HepG2 (cell line): Measurements from ENCODE around the gene GPR179. TPM values are rescaled to one million over a fixed set of nuclear protein-coding genes. Genes with fewer than 3 reads are reported as not detected.

Source experiments
- ATF5 ChIP-seq: sonication (generic); formaldehyde crosslinking; IDR thresholded peaks from 2 replicates; pipeline ENCODE4 v1.4.0; 2020; ENCODE audit warnings: mild to moderate bottlenecking, low read depth, missing genetic modification reagents
- DMTF1 ChIP-seq: sonication (generic); formaldehyde crosslinking; IDR thresholded peaks from 2 replicates; pipeline ENCODE4 v1.4.0; 2020; ENCODE audit warnings: mild to moderate bottlenecking, missing genetic modification reagents
- FOXA3 ChIP-seq: IDR thresholded peaks from 2 replicates; pipeline ENCODE4 v1.6.1; 2016; ENCODE audit warnings: missing genetic modification reagents, missing compliant biosample characterization
- HNRNPH1 ChIP-seq: fragments of 200-400 bp; formaldehyde crosslinking; optimal IDR thresholded peaks from 2 replicates; pipeline ENCODE3; 2017; ENCODE audit warnings: mild to moderate bottlenecking, low read depth, low read length
- HOXA5 ChIP-seq: sonication (generic); formaldehyde crosslinking; IDR thresholded peaks from 2 replicates; pipeline ENCODE4 v1.4.0; 2020; ENCODE audit warnings: missing genetic modification reagents
- KLF13 ChIP-seq: sonication (generic); formaldehyde crosslinking; IDR thresholded peaks from 2 replicates; pipeline ENCODE4 v1.4.0; 2020; ENCODE audit warnings: mild to moderate bottlenecking, missing genetic modification reagents
- NCOA5 ChIP-seq: sonication (generic); formaldehyde crosslinking; IDR thresholded peaks from 2 replicates; pipeline ENCODE4 v1.4.0; 2020; ENCODE audit warnings: missing genetic modification reagents
- PHF5A ChIP-seq: IDR thresholded peaks from one replicate; pipeline ENCODE4 v1.6.1; 2018; ENCODE audit warnings: low read depth, missing genetic modification reagents; ENCODE audit not compliant: unreplicated experiment
- RBAK ChIP-seq: sonication (generic); formaldehyde crosslinking; IDR thresholded peaks from 2 replicates; pipeline ENCODE4 v1.5.1; 2020; ENCODE audit warnings: mild to moderate bottlenecking, missing genetic modification reagents
- REL ChIP-seq: sonication (generic); formaldehyde crosslinking; conservative IDR thresholded peaks from 2 replicates; pipeline ENCODE4 v1.8.0; 2022; ENCODE audit warnings: mild to moderate bottlenecking, missing genetic modification reagents, moderate library complexity
- SAFB2 ChIP-seq: sonication (generic); formaldehyde crosslinking; IDR thresholded peaks from 2 replicates; pipeline ENCODE4 v1.5.1; 2020; ENCODE audit warnings: missing genetic modification reagents, low read depth, mild to moderate bottlenecking, borderline replicate concordance
- SATB2 ChIP-seq: sonication (generic); formaldehyde crosslinking; IDR thresholded peaks from 2 replicates; pipeline ENCODE4 v1.5.0; 2020; ENCODE audit warnings: missing genetic modification reagents
- TCF12 ChIP-seq, 2 experiments: fragments of 450-650 bp in 1 of 2; sonication (generic) in 1 of 2; formaldehyde crosslinking in 1 of 2; IDR thresholded peaks; 2 replicates each; pipeline versions ENCODE4 v1.6.1 to v1.8.0; 2017 to 2022; ENCODE audit warnings: antibody characterized with exemption in 1 of 2, mild to moderate bottlenecking in 1 of 2, missing genetic modification reagents in 1 of 2, moderate library complexity in 1 of 2
- U2AF1 ChIP-seq: fragments of 200-400 bp; formaldehyde crosslinking; optimal IDR thresholded peaks from 2 replicates; pipeline ENCODE3; 2017; ENCODE audit warnings: mild to moderate bottlenecking, low read depth, low read length
- ZFP41 ChIP-seq: sonication (generic); formaldehyde crosslinking; IDR thresholded peaks from 2 replicates; pipeline ENCODE4 v1.4.0; 2020; ENCODE audit warnings: mild to moderate bottlenecking, missing genetic modification reagents, borderline replicate concordance
- ZNF24 ChIP-seq: fragments of 450-650 bp; IDR thresholded peaks from 2 replicates; pipeline ENCODE4 v1.6.1; 2017; ENCODE audit warnings: antibody characterized with exemption, mild to moderate bottlenecking
- ZNF484 ChIP-seq: sonication (generic); formaldehyde crosslinking; IDR thresholded peaks from 2 replicates; pipeline ENCODE4 v1.5.1; 2020; ENCODE audit warnings: mild to moderate bottlenecking, low read depth, missing genetic modification reagents, borderline replicate concordance
- ZNF761 ChIP-seq: sonication (generic); formaldehyde crosslinking; conservative IDR thresholded peaks from 2 replicates; pipeline ENCODE4 v1.4.0; 2020; ENCODE audit warnings: mild to moderate bottlenecking, missing genetic modification reagents
- ZSCAN12 ChIP-seq: sonication (generic); formaldehyde crosslinking; IDR thresholded peaks from 2 replicates; pipeline ENCODE4 v1.9.0; 2021; ENCODE audit warnings: mild to moderate bottlenecking, missing genetic modification reagents
- ZZZ3 ChIP-seq: sonication (generic); formaldehyde crosslinking; IDR thresholded peaks from 2 replicates; pipeline ENCODE4 v1.4.0; 2020; ENCODE audit warnings: missing genetic modification reagents, mild to moderate bottlenecking, borderline replicate concordance
- polyA plus RNA-seq, 8 experiments: library from polyadenylated mRNA; depleted of rRNA in 3 of 8; stranded (reverse) in 7 of 8; unstranded in 1 of 8; fragments of >200 nt; fragmentation: Illumina TruSeq in 4 of 8; extraction: Trizol in 4 of 8; gene quantifications; 2 replicates each; pipeline versions ENCODE4 v1.2.1 to v1.2.3, GENCODE V29; 2011 to 2016; ENCODE audit warnings: low read depth in 4 of 8, missing spikeins in 1 of 8, mixed read lengths in 1 of 8; ENCODE audit not compliant: insufficient read depth in 1 of 8
- total RNA-seq, 5 experiments: library from RNA; depleted of rRNA; stranded (reverse); fragments of >200 nt; fragmentation: Illumina TruSeq; extraction: Trizol; gene quantifications; 2 replicates each; pipeline ENCODE4 v1.2.3, GENCODE V29; 2016; ENCODE audit warnings: low read depth in 1 of 5
- TF ChIP-seq, protein P1 (sequence below): IDR thresholded peaks from 2 replicates; pipeline ENCODE4 v1.6.1; 2012; ENCODE audit warnings: low read length, improper control_type of control experiment
- TF ChIP-seq, protein P2 (sequence below): IDR thresholded peaks from 2 replicates; pipeline ENCODE4 v1.6.1; 2018; ENCODE audit warnings: missing genetic modification reagents

GPR179 gene
- total and polyA plus RNA-seq, 2 of the 13 experiments (the other 11 are each of a cell fraction or from before 2014, with no cell fraction given) = 0.03 TPM; not detected in 1

- TF ChIP-seq KLF13 (CRISPR knock-in tag) (no peak), PHF5A (CRISPR knock-in tag) (no peak), TCF12 (IDR thresholded peaks at IDR 0.05) (no peak), TCF12 (CRISPR knock-in tag; IDR thresholded peaks at IDR 0.05) (no peak), HOXA5 (0 out of 2 replicates have a peak, but pooled peaks have one; percentile 33), RBAK (CRISPR knock-in tag) (no peak), ZNF484 (CRISPR knock-in tag) (no peak), FOXA3 (CRISPR knock-in tag) (peak; percentile 69; the same call in 1 of the 2 replicates), SATB2 (CRISPR knock-in tag) (no peak), ZSCAN12 (no peak), U2AF1 (peak; percentile 81), SAFB2 (CRISPR knock-in tag) (no peak; the same call in 1 of the 2 replicates), ZZZ3 (peak; percentile 91), ZNF761 (CRISPR knock-in tag) (peak; percentile 69; the same call in 1 of the 2 replicates), ATF5 (peak; percentile 89), ZNF24 (peak; percentile 14; the same call in 1 of the 2 replicates), HNRNPH1 (no peak), ZFP41 (CRISPR knock-in tag) (peak; percentile 40; the same call in 1 of the 2 replicates), REL (CRISPR knock-in tag) (no peak), NCOA5 (no peak), DMTF1 (no peak)
- TF ChIP-seq, protein P1, sequence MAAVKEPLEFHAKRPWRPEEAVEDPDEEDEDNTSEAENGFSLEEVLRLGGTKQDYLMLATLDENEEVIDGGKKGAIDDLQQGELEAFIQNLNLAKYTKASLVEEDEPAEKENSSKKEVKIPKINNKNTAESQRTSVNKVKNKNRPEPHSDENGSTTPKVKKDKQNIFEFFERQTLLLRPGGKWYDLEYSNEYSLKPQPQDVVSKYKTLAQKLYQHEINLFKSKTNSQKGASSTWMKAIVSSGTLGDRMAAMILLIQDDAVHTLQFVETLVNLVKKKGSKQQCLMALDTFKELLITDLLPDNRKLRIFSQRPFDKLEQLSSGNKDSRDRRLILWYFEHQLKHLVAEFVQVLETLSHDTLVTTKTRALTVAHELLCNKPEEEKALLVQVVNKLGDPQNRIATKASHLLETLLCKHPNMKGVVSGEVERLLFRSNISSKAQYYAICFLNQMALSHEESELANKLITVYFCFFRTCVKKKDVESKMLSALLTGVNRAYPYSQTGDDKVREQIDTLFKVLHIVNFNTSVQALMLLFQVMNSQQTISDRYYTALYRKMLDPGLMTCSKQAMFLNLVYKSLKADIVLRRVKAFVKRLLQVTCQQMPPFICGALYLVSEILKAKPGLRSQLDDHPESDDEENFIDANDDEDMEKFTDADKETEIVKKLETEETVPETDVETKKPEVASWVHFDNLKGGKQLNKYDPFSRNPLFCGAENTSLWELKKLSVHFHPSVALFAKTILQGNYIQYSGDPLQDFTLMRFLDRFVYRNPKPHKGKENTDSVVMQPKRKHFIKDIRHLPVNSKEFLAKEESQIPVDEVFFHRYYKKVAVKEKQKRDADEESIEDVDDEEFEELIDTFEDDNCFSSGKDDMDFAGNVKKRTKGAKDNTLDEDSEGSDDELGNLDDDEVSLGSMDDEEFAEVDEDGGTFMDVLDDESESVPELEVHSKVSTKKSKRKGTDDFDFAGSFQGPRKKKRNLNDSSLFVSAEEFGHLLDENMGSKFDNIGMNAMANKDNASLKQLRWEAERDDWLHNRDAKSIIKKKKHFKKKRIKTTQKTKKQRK = no peak
- TF ChIP-seq, protein P2, sequence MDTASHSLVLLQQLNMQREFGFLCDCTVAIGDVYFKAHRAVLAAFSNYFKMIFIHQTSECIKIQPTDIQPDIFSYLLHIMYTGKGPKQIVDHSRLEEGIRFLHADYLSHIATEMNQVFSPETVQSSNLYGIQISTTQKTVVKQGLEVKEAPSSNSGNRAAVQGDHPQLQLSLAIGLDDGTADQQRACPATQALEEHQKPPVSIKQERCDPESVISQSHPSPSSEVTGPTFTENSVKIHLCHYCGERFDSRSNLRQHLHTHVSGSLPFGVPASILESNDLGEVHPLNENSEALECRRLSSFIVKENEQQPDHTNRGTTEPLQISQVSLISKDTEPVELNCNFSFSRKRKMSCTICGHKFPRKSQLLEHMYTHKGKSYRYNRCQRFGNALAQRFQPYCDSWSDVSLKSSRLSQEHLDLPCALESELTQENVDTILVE (CRISPR knock-in tag) = peak; percentile 92
Measured at GRCh38 chr17:38351412-38352222, 7.9 kb upstream of the GPR179 start, which contains the start of gene SOCS7 (continued).
